GM03348 (cell line): ENCODE results near the gene VENTX.

Experiments used
- DNase-seq: peaks from one replicate; pipeline ENCODE4 v3.0.0; 2012; ENCODE audit warnings: low spot score

The VENTX gene

DNA sequence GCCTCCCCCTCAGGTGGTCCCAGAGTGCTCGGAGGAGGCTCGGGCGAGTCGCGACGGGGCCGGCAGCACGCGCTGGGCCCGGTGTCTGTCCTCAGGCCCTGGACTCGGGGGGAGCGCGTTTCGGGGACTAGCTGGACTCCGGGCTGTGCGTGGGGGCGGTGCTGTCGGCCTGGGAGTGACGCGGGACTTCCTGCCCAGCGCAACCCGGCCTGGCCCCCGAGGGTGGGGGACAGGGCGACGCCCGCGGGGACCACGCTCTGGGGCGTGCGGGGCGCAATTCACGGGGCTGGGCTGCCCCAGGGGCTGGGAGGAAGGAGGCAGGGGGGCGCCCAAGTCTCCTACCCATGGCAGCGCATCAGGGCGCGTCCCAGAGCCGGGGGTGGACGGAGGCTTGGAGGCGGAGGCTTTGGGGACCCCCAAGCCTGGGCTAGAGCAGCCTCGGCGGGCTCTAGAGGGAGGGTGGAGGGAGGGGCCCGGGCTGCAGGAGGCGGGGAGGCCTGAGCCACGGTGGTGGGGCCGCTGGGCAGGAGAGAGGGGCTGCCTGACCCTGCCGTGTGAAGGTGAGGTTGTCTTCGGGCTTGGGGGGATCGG lies 2.3 kb upstream of the VENTX start:
- no peak for DNase-seq

DNA sequence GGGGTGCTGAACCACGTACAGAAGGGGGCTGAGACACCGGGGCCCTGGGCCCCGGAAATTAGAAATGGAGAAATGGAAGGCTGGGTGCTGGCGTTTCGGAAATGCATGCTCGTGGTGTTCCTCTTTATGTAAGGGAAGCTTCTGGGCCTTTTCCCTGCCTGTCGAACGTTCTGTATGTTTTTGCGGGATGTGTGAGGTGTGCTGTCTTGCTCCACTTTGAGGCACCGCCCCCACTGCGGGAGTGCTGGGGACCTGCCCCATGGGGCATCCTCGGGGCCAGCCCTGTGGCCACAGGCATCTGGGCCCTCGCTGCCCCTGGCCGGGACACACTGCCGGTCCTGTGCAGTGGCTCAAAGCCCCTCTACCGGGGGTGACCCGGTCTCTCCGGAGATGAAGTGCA lies 1.7 kb upstream of the VENTX start:
- DNase-seq: no peak

DNA sequence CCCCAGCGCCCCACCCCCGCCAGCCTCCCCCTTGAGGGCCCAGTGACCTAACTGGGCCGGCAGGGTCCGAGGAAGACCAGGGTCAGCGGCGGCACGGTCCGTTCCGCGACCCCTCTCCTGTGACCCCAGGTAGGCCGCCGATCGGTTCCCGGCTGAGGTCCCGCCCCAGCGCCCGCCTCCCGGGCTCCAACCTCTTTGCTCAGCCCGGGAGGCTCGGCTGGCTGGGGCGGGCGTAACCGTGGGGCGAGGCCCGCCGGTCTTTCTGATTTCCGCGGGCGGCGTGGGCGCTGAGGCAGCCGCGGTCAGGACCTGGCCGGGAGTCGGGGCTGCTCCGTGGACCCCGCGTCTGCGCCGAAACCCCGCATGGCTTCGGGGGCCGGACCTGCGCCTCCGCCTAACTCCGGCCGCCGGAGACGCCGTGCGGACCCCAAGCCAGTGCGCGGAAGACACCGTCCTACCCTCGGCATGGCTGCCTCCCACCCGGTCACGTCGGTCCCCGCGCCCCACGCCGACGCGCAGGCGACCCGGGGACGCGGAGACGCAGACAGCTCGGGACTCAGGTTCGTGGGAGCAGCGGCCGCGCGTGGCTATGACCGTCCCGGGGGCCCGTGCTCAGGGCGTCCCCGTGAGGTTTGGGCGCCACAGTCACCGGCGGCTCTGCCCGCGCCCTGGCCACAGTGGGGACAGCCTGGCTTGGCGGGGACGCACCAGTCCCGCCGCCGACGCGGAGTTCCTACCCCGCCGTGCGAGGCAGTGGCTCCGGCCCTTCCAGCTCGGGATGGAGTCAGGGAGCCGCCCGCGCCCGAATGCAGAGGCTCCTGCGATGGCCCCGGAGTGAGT lies 1.0 kb upstream of the VENTX start:
- DNase-seq: no peak

DNA sequence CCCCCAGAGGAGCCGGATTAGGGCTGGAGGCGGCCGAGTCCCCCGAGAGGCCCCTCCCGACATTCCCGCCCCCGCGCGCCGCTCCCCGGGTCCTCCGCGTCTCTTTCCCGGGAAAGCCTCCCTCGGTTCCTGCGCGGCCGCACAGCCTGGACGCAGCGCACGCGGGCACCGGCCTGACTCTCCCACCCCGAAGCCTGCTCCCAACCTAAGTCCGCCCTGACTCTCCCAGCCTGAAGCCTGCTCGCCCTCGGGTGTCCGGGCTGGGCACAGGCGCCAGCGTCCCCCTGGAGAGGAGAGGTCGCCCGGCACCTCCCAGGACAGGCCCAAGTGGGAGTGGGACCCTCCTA lies 441 bp upstream of the VENTX start:
- DNase-seq: no peak

DNA sequence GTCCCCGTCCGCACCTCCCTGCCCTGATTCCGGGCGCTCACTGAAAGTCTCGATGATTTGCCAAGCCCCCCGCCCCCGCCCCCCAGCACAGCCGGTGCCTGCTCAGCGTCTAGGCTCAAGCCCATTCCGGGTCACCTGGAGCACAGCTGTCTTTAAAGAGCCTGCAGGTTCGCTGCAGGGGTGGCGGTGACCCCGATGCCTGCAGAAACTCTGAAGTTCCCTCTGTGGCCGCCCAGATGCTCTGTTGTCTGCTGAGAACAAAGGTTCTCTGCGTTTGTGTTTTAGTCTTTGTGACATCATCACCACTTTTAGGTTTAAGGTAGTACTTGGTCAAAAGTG lies 780 bp downstream of the VENTX start:
- no peak for DNase-seq

DNA sequence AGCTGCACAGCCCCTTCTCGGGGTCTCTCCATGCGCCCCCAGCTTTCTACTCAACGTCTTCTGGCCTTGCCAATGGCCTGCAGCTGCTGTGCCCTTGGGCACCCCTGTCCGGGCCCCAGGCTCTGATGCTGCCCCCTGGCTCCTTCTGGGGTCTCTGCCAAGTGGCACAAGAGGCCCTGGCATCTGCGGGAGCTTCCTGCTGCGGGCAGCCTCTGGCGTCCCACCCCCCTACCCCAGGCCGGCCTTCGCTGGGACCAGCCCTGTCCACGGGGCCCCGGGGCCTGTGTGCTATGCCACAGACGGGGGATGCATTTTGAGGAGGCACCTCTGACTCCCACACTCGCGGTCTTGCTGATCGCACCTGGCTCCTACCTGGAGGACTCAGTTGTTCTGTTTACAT lies 2.3 kb downstream of the VENTX start:
- DNase-seq: no peak

DNA sequence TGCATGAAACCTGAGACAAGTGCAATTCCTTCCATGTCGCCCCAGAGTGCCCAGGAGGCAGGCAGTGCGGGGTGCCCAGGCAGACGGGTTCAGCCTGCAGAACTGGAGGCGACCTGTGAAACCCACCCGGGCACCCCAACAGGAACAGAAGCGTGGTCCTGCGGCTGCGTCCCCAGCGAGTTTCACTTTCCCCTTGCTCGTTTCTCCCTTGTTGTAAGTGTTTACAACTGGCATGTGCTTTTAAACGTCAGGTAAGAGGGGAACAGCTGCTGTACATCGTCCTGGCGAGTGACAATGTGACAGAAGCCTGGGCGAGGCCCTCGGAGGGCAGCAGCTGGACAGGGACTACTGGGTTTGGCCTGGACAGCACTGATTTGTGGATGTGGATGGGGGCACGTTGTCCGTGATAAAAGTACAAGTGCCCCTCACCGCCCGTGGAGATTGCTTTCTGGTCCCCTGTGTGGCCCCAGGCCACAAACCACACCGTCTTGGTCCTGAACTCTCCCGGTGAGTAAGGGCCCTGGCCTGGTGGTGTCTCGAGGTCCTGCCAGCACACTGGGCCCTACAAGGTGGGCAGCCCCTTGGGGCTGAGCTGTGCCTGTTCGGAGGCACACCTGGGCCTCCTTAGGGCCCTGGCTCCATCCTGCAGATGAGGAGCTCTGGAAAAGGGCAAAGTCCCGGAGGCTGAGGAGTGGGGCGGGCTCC lies 4.0 kb downstream of the VENTX start:
- no peak for DNase-seq

DNA sequence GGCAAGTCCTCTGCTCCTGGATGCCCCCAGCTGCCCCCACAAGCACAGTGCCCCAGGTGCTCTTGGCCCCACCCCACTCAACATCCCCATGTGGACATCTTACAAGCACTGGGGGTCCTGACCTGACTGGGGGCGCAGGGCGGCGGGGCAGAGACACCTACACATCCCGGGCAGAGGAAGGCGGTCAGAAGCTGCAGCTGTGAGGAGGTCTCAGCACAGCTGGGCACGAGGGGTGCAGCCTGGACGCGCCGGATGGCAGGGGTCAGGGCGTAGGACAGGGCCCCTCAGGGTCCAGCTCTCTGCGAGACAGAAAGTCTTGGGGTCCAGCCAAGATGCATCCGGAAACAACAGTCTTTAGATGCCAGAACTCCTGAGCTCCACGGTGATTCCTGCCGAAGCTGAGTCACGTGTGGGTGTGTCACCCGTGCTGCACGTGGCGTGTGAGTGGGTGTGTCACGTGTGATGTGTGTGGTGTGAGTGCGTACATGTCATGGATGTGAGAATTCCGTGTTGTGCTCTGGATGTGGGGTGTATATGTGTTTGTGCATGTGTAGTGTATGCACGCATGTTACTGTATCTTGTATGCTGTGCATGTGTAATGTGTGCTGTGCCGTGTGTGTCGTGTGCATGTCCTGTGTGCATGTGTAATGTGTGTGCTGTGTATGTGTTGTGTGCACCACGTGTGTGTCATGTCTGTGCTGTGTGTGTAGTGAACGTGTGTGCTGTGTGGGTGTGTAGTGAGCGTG lies 5.1 kb downstream of the VENTX start:
- DNase-seq: no peak

DNA sequence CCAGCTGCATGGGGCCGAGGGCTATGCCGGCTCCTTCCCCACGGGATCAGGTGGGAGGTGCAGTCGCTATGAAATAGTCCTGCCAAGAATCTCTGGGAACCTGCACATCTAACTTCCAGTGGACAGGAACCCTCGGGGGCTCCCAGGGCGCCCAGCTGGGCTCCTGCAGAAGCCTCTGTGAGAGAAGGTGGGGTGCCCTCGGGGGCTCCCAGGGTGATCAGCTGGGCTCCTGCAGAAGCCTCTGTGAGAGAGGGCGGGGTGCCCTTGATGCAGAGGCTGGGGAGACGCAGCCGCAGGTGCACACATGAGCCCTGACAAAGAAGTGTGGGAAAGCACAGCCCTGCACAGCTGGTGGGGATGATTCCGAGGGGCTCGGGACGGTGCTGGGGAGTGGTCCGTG lies 5.9 kb downstream of the VENTX start:
- DNase-seq: no peak

DNA sequence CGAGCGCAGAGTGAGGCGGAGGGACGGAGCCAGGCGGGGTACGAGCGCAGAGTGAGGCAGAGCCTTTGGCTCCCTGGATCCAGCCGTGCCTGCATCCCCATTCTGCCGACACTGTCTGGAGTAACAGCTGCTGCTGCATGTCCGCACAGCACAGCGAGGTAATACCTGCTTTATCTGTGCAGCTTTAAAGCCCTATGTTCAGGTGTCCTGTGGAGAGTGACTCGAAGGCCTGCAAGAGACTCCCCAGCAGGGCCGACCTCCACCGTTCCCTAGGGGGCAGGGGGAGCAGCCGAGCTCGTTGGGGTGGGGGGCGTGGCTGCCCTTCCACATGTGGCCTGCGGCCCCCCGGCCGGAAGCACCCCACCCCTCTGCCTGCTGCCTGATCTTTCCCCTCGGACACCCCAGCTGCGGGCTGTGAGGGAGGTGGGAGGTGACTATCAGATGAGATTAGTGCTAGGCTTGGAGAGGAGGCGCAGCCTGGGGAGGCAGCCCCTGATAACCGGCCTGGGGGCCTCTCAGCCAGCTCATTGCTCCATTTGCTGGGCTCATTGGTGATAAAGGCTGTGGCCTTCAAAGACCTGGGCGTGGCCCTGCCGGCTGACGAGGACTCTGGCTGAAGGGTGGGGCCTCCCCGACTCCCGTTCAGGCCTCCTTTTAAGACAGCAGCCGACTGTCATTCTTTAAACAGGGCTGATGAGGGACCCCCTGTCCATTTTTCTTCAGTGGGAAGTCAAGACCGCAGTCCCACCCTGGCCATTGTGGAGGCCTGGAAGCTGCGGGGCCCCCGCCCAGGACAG lies 8.0 kb downstream of the VENTX start:
- no peak for DNase-seq

DNA sequence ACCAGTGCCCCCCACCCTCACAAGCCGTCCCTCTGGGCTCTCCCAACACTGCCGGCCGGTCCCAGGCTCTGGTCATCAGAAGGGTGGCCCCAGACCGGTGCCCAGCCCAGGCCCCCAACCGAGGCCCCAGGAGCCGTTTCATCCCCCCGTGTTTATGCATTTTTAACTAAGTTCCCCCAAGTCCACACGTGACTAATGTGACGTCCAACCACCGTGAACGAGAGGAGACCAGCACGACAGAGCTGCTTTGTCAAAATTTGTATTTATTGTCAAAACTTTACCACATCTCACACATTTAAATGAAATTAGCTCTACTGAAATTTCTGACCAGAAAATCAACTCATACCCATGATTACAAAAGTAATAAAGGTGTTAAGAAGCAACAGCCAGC lies 8.6 kb downstream of the VENTX start:
- DNase-seq: no peak

DNA sequence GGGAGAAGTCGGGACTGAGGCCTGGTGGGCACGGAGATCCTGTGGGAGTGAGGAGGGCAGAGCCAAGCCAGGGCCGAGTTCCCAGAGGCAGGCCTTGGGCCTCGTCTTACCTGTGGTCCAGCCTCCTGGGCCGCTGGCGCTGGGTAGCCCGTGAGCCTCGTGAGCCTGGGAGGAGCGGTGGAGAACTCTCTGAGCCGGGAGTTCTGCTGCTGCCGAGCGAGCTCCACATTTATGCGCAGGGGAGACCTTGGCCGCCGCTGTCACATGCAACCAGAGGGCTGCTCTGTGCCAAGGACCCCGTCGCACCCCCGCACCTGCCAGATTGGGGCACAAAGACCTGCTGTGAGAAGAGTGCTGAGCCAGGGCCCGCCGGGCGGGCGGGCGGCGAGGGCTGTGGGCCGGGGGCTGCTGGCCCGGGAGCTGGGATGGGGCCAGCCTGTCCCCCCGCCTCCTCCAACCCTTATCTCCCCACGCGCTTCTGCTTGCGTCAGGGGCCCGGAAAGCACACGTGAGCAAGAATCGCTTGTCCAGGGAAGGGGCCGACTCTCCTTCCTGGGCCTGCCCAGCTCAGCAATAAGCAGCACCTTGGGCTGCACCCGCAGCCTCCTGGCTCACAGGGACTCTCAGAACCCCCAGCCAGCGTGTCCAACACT lies 10.2 kb downstream of the VENTX start:
- DNase-seq: no peak

DNA sequence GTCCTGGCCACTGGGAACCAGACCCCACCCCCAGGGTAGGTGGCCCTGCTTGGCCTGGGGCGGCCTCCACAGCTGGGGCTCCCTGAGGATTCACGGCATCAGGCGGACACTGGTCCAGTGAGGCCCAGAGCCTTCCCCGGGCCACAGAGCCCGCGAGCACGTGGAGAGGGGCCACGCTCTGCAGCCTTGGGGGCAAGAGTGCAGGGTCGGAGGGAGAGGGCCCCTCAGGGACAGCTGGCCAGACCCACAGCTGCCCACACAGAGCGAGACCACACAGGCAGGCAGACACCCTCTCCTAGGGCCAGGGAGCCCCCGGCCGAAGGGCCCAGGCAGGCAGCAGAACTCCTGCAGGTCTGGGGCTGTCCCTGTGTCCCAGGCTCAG lies 10.7 kb downstream of the VENTX start:
- DNase-seq: no peak

DNA sequence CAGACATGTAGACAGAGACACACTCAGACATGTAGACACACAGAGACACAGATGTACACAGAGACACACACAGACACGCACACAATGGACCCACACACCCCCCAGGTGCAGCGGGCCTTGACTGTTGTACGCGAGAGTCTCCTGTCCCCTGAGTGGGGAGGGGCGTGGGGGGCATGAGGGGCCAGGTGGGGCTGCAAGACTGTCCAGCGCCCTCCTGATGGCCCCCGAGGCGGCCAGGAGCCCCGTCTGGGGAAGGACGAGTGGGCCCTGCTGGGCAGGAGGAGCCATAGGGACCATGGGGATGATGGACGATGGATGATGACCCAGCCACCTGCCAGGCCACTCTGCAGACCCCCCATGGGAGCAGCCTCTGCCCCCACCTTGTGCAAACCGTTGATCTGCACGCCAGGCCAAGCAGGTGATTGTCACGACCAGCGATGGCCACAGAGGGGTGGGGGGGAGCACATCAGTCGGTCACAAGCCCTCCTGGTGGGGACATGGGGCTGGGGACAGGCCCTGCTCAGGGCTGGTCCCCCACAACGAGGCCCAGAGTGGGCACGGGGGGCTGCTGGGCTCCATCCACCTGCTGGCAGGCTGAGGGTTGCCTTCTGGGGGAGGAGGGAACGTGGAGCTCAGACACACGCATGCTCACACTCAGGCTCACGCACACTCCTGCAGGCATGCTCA lies 11.6 kb downstream of the VENTX start:
- no peak for DNase-seq

DNA sequence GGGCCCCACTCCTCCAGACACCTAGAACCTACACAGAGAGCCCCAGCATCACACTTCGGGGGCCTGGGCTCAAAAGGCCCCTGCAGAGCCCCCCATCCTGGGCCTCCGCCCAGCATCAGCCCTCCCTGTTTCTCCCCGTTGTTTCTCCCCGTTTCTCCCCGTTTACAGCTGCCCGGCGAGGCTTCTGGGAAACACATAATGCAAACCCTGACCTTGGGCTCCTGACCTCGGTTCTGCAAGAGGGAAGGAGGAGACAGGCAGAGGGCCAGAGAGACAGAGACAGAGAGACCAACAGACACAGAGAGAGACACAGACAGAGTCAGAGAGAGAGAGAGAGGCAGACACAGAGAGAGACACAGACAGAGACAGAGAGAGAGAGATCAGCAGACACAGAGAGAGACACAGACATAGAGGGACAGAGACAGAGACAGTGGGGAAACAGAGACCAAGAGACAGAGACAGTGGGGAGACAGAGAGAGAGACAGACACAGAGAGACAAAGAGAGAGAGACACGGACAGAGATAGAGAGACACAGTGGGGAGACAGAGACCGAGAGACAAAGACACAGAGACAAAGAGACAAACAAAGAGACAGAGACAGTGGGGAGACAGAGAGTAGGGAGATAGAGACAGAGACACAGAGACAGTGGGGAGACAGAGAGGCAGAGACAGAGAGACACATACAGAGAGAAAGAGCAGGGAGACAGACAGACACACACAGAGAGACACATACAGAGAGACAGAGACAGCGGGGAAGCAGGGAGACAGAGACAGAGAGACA lies 12.5 kb downstream of the VENTX start:
- no peak for DNase-seq

DNA sequence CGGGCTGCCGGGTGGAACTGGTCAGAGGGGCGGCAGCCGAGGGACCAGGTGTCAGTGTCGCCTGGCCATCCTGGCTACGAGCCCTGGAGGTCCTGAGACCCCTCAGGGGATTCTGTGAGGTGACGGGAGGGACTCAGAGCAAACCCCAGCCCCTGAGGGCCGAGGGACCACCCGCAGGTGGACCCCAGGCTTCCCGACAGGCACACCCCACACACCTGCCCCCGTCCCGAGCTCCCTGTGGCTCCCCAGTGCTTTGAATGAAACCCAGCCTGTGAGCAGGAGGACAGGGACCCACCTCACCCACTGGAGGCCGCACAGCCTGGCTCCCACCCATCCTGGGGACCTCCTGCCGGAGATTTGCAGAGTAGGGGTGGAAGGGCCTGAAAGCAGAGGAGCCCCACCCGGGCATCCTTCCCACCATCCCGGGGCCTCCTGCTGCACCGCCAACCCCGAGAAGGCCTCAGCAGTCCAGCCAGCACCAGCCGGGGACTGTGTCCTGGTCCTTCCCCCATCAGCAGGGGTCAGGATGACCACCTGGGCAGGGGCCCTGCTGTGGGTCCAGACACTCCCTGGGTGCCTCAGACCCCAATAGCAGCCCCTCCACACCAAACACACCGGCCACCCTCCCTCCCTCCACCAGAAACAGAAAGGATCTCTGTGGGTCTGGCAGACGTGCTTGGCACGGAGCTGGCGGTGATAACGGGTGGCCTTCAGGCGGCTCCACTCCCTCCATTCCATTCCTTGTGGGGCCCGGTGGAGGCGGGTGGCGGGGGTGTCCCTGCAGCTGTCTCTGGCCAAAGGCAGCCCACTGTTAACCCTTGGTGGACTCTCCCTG lies 13.9 kb downstream of the VENTX start:
- no peak for DNase-seq

DNA sequence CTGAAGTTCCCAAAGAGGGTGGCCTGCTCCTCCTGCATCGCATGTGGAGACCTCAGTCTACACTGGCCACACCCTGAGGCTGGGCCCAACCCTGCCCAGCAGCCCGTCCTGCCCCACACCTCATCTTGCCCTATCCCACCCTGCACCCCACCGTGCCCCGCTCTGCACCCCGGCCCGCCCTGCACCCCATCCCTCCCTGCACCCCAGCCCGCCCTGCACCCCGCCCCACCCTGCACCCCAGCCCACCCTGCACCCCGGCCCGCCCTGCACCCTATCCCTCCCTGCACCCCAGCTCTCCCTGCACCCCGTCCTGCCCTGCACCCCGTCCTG lies 14.5 kb downstream of the VENTX start:
- no peak for DNase-seq

DNA sequence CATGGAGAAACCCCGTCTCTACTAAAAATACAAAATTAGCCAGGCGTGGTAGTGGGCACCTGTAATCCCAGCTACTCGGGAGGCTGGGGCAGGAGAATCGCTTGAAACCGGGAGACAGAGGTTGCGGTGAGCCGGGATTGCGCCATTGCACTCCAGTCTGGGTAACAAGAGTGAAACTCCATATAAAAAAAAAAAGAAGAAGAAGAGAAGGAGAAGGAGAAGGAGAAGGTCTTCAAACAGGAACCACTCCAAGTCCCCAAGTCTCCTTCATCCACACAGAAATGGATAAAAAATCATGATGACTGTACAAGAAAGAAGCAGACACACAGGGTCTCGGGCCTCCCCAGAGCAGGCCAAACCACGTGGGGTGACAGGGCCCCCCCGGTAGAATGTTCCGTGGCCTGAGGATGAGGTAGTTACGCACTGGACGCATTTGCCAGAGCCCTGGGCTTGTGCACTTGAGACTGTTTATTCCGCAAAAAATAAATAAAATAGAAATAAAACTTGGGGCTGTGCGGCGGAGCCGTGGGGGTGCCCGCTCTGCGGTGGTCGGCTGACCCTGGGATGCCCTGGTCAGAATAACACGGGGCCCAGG lies 15.8 kb downstream of the VENTX start:
- DNase-seq: no peak
